PC-9 (cell line): ENCODE data around the gene SLC17A4.

Experiments used
- CTCF ChIP-seq: fragments of 200-600 bp; sonication (generic); conservative IDR thresholded peaks from 2 replicates; pipeline ENCODE4 v1.6.1; 2017; ENCODE audit warnings: mixed run types, antibody characterized with exemption, mild to moderate bottlenecking, moderate library complexity
- EZH2 ChIP-seq: fragments of 200-600 bp; sonication (generic); IDR thresholded peaks from 2 replicates; pipeline ENCODE4 v1.8.0; 2017; ENCODE audit warnings: antibody characterized with exemption, low read depth

- TF ChIP-seq CTCF (no peak), EZH2 (no peak)
These were observed 3.5 kb downstream of the SLC17A4 start for GRCh38 chr6:25757936-25758642.
